ENCODE data around the gene BMP6.

BMP6 gene

DNA sequence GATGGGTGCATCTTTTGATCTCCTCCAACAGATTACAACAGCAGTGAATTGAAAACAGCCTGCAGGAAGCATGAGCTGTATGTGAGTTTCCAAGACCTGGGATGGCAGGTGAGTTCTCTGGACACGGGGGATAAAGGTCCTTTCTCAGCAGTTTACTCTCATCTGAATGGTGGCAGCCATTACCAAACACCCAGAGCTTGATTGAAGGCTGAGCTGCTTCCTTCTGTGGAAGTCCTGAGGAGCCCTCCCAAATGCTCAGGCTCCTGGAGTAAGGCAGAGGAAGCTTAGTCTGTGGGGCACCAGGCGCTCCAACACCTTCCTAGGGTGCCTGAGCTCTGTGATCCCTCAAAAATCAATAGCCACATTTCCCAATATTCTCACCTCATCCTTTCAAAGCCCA, 153.1 kb downstream of the BMP6 start:
- H3K79me1 ChIP-seq (replicated peaks; ENCODE audit: low read length, poor library complexity, severe bottlenecking), result no peaks in the 10 kb centered on the region
- H3K36me3 ChIP-seq (ENCODE audit: control insufficient read depth in 1 of 2, insufficient read depth in 2 of 2, low read depth in 1 of 2, low read length in 2 of 2), result peaks cover 28 to 58% of the 10 kb centered on the region in 2 experiments
- H2AK5ac ChIP-seq (ENCODE audit: low read length, severe bottlenecking), result no peak overlapping the region
- no peak overlapping the region for H3K9ac ChIP-seq (ENCODE audit: low read length)
- 100% methylated on average over 1 of the region's 2 CpGs for WGBS
- H4K8ac ChIP-seq (ENCODE audit: low read length), result no peak overlapping the region
- no peak overlapping the region for H3K4me2 ChIP-seq (ENCODE audit: low read length, poor library complexity, severe bottlenecking)
- peaks cover 16% of the 10 kb centered on the region for H3K4me1 ChIP-seq (ENCODE audit: control insufficient read depth, insufficient read depth, low read depth, low read length)
- no peak overlapping the region for H4K91ac ChIP-seq (ENCODE audit: low read length)
- H3K4ac ChIP-seq (ENCODE audit: low read depth in 1 of 2, low read length in 2 of 2), result no peak overlapping the region
- no peak overlapping the region for H2BK12ac ChIP-seq (ENCODE audit: low read length in 2 of 2)
- H3K18ac ChIP-seq (ENCODE audit: low read depth in 1 of 2, low read length in 2 of 2), result no peak overlapping the region
- H3K4me3 ChIP-seq (ENCODE audit: insufficient read depth in 1 of 2, low read depth in 1 of 2, low read length in 2 of 2), result no peak overlapping the region
- H3K23ac ChIP-seq (ENCODE audit: low read length in 2 of 2), result no peak overlapping the region
- no peak overlapping the region for H2BK120ac ChIP-seq (ENCODE audit: low read depth, low read length)
- H2BK15ac ChIP-seq (ENCODE audit: low read depth, poor library complexity, severe bottlenecking), result no peak overlapping the region
- no peak overlapping the region for H3K27ac ChIP-seq (ENCODE audit: low read length, poor library complexity, severe bottlenecking)
- H2AFZ ChIP-seq (ENCODE audit: low read depth, low read length), result no peak overlapping the region
- no peaks in the 10 kb centered on the region for H3K9me3 ChIP-seq (ENCODE audit: control insufficient read depth, low read length)
- no peak for DNase-seq
- H3K27me3 ChIP-seq (ENCODE audit: control insufficient read depth in 1 of 2, insufficient read depth in 1 of 2, low read length in 2 of 2), result no peaks in the 10 kb centered on the region
- no peak overlapping the region for H2BK5ac ChIP-seq (ENCODE audit: low read depth, low read length, poor library complexity, severe bottlenecking)
- no peak overlapping the region for H3K14ac ChIP-seq (ENCODE audit: low read length in 2 of 2)

DNA sequence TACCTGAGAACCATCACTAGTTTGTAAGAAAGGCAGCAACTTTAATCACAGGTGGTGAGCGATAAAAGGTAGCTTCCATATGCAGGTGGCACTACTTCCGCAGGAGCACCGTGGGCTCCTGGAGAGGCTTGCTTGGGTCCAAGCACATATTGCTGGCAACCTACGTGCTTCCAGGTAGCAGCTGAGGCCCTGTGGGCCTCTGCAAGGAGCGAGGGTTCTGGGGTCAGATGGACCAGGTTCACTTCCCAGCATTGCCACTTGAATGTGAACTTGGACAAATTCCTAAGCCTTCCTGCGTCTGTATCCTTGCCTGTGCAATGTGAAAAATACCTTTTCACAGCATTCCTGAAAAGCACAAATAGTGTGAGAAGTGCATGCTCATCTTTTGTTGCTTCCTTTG, 153.7 kb downstream of the BMP6 start:
- no peak overlapping the region for H3K18ac ChIP-seq (ENCODE audit: low read depth in 1 of 2, low read length in 2 of 2)
- H3K79me1 ChIP-seq (replicated peaks; ENCODE audit: low read length, poor library complexity, severe bottlenecking), result peaks cover 2% of the 10 kb centered on the region
- no peak overlapping the region for H3K23ac ChIP-seq (ENCODE audit: low read length in 2 of 2)
- no peak overlapping the region for H3K4ac ChIP-seq (ENCODE audit: low read depth in 1 of 2, low read length in 2 of 2)
- H3K27ac ChIP-seq (ENCODE audit: low read length, poor library complexity, severe bottlenecking), result no peak overlapping the region
- H3K4me2 ChIP-seq (ENCODE audit: low read length, poor library complexity, severe bottlenecking), result no peak overlapping the region
- no peak overlapping the region for H3K4me3 ChIP-seq (ENCODE audit: insufficient read depth in 1 of 2, low read depth in 1 of 2, low read length in 2 of 2)
- H3K4me1 ChIP-seq (ENCODE audit: control insufficient read depth, insufficient read depth, low read depth, low read length), result peaks cover 16% of the 10 kb centered on the region
- no peaks in the 10 kb centered on the region for H3K27me3 ChIP-seq (ENCODE audit: control insufficient read depth in 1 of 2, insufficient read depth in 1 of 2, low read length in 2 of 2)
- H2AK5ac ChIP-seq (ENCODE audit: low read length, severe bottlenecking), result no peak overlapping the region
- WGBS, result 93% methylated on average over 6 of the region's 6 CpGs
- H2BK12ac ChIP-seq (ENCODE audit: low read length in 2 of 2), result no peak overlapping the region
- DNase-seq, result no peak
- H3K14ac ChIP-seq (ENCODE audit: low read length in 2 of 2), result no peak overlapping the region
- H2BK15ac ChIP-seq (ENCODE audit: low read depth, poor library complexity, severe bottlenecking), result no peak overlapping the region
- H3K9ac ChIP-seq (ENCODE audit: low read length), result no peak overlapping the region
- no peak overlapping the region for H4K91ac ChIP-seq (ENCODE audit: low read length)
- no peak overlapping the region for H2BK120ac ChIP-seq (ENCODE audit: low read depth, low read length)
- H3K36me3 ChIP-seq (ENCODE audit: control insufficient read depth in 1 of 2, insufficient read depth in 2 of 2, low read depth in 1 of 2, low read length in 2 of 2), result peaks cover 34 to 63% of the 10 kb centered on the region in 2 experiments
- no peak overlapping the region for H4K8ac ChIP-seq (ENCODE audit: low read length)
- H2AFZ ChIP-seq (ENCODE audit: low read depth, low read length), result no peak overlapping the region
- no peak overlapping the region for H2BK5ac ChIP-seq (ENCODE audit: low read depth, low read length, poor library complexity, severe bottlenecking)
- H3K9me3 ChIP-seq (ENCODE audit: control insufficient read depth, low read length), result no peaks in the 10 kb centered on the region

DNA sequence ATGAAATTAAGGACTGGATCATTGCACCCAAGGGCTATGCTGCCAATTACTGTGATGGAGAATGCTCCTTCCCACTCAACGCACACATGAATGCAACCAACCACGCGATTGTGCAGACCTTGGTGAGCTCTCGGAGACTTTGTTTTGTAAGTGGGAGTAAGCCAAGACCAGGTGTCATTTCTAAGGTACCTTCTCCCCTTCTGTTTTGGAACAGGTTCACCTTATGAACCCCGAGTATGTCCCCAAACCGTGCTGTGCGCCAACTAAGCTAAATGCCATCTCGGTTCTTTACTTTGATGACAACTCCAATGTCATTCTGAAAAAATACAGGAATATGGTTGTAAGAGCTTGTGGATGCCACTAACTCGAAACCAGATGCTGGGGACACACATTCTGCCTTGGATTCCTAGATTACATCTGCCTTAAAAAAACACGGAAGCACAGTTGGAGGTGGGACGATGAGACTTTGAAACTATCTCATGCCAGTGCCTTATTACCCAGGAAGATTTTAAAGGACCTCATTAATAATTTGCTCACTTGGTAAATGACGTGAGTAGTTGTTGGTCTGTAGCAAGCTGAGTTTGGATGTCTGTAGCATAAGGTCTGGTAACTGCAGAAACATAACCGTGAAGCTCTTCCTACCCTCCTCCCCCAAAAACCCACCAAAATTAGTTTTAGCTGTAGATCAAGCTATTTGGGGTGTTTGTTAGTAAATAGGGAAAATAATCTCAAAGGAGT, 154.2 kb downstream of the BMP6 start:
- Histone ChIP-seq H2AFZ (ENCODE audit: low read depth, low read length) (no peak overlapping the region), H2AK5ac (ENCODE audit: low read length, severe bottlenecking) (no peak overlapping the region), H3K27me3 (ENCODE audit: control insufficient read depth in 1 of 2, insufficient read depth in 1 of 2, low read length in 2 of 2) (no peaks in the 10 kb centered on the region), H3K23ac (ENCODE audit: low read length in 2 of 2) (no peak overlapping the region), H3K9ac (ENCODE audit: low read length) (no peak overlapping the region), H3K4me2 (ENCODE audit: low read length, poor library complexity, severe bottlenecking) (no peak overlapping the region), H3K4ac (ENCODE audit: low read depth in 1 of 2, low read length in 2 of 2) (no peak overlapping the region), H4K91ac (ENCODE audit: low read length) (no peak overlapping the region), H3K27ac (ENCODE audit: low read length, poor library complexity, severe bottlenecking) (no peak overlapping the region), H3K79me1 (replicated peaks; ENCODE audit: low read length, poor library complexity, severe bottlenecking) (peaks cover 2% of the 10 kb centered on the region), H2BK120ac (ENCODE audit: low read depth, low read length) (no peak overlapping the region), H3K9me3 (ENCODE audit: control insufficient read depth, low read length) (no peaks in the 10 kb centered on the region), H3K4me1 (ENCODE audit: control insufficient read depth, insufficient read depth, low read depth, low read length) (peaks cover 16% of the 10 kb centered on the region), H4K8ac (ENCODE audit: low read length) (no peak overlapping the region), H2BK12ac (ENCODE audit: low read length in 2 of 2) (no peak overlapping the region), H3K14ac (ENCODE audit: low read length in 2 of 2) (no peak overlapping the region), H3K18ac (ENCODE audit: low read depth in 1 of 2, low read length in 2 of 2) (no peak overlapping the region), H2BK5ac (ENCODE audit: low read depth, low read length, poor library complexity, severe bottlenecking) (no peak overlapping the region), H2BK15ac (ENCODE audit: low read depth, poor library complexity, severe bottlenecking) (no peak overlapping the region), H3K36me3 (ENCODE audit: control insufficient read depth in 1 of 2, insufficient read depth in 2 of 2, low read depth in 1 of 2, low read length in 2 of 2) (peaks cover 37 to 69% of the 10 kb centered on the region in 2 experiments), H3K4me3 (ENCODE audit: insufficient read depth in 1 of 2, low read depth in 1 of 2, low read length in 2 of 2) (no peak overlapping the region)
- DNase-seq, result no peak
- 97% methylated on average over 11 of the region's 13 CpGs for WGBS

DNA sequence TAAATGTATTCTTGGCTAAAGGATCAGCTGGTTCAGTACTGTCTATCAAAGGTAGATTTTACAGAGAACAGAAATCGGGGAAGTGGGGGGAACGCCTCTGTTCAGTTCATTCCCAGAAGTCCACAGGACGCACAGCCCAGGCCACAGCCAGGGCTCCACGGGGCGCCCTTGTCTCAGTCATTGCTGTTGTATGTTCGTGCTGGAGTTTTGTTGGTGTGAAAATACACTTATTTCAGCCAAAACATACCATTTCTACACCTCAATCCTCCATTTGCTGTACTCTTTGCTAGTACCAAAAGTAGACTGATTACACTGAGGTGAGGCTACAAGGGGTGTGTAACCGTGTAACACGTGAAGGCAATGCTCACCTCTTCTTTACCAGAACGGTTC, 154.8 kb downstream of the BMP6 start:
- peaks cover 2% of the 10 kb centered on the region for H3K79me1 ChIP-seq (replicated peaks; ENCODE audit: low read length, poor library complexity, severe bottlenecking)
- no peak overlapping the region for H3K4me2 ChIP-seq (ENCODE audit: low read length, poor library complexity, severe bottlenecking)
- 96% methylated on average over 7 of the region's 9 CpGs for WGBS

More for the DNA sequence above, 154.8 kb downstream of the BMP6 start:
- H2AK5ac ChIP-seq (ENCODE audit: low read length, severe bottlenecking), result peak overlapping the region; percentile 15
- H3K4me1 ChIP-seq (ENCODE audit: control insufficient read depth, insufficient read depth, low read depth, low read length), result peaks cover 16% of the 10 kb centered on the region
- no peak overlapping the region for H3K4me3 ChIP-seq (ENCODE audit: insufficient read depth in 1 of 2, low read depth in 1 of 2, low read length in 2 of 2)
- no peak overlapping the region for H3K23ac ChIP-seq (ENCODE audit: low read length in 2 of 2)
- no peak overlapping the region for H2BK5ac ChIP-seq (ENCODE audit: low read depth, low read length, poor library complexity, severe bottlenecking)
- no peak for DNase-seq
- no peaks in the 10 kb centered on the region for H3K9me3 ChIP-seq (ENCODE audit: control insufficient read depth, low read length)
- no peak overlapping the region for H2BK12ac ChIP-seq (ENCODE audit: low read length in 2 of 2)
- no peak overlapping the region for H4K91ac ChIP-seq (ENCODE audit: low read length)
- H2AFZ ChIP-seq (ENCODE audit: low read depth, low read length), result no peak overlapping the region
- no peak overlapping the region for H3K9ac ChIP-seq (ENCODE audit: low read length)
- H3K27me3 ChIP-seq (ENCODE audit: control insufficient read depth in 1 of 2, insufficient read depth in 1 of 2, low read length in 2 of 2), result no peaks in the 10 kb centered on the region
- H3K27ac ChIP-seq (ENCODE audit: low read length, poor library complexity, severe bottlenecking), result no peak overlapping the region
- H3K14ac ChIP-seq (ENCODE audit: low read length in 2 of 2), result no peak overlapping the region
- H2BK15ac ChIP-seq (ENCODE audit: low read depth, poor library complexity, severe bottlenecking), result no peak overlapping the region
- H2BK120ac ChIP-seq (ENCODE audit: low read depth, low read length), result no peak overlapping the region
- H4K8ac ChIP-seq (ENCODE audit: low read length), result no peak overlapping the region
- peaks cover 40 to 74% of the 10 kb centered on the region in 2 experiments for H3K36me3 ChIP-seq (ENCODE audit: control insufficient read depth in 1 of 2, insufficient read depth in 2 of 2, low read depth in 1 of 2, low read length in 2 of 2)
- H3K18ac ChIP-seq (ENCODE audit: low read depth in 1 of 2, low read length in 2 of 2), result no peak overlapping the region
- H3K4ac ChIP-seq (ENCODE audit: low read depth in 1 of 2, low read length in 2 of 2), result no peak overlapping the region
